ENCODE measurements around the gene LCE2B. TPM values are rescaled to one million over a fixed set of nuclear protein-coding genes. Genes with fewer than 3 reads are reported as not detected.

LCE2B gene
- total and polyA plus RNA-seq, 10 of the 15 experiments (the other 5 are each of a cell fraction or from before 2014, with no cell fraction given), result not detected

DNA sequence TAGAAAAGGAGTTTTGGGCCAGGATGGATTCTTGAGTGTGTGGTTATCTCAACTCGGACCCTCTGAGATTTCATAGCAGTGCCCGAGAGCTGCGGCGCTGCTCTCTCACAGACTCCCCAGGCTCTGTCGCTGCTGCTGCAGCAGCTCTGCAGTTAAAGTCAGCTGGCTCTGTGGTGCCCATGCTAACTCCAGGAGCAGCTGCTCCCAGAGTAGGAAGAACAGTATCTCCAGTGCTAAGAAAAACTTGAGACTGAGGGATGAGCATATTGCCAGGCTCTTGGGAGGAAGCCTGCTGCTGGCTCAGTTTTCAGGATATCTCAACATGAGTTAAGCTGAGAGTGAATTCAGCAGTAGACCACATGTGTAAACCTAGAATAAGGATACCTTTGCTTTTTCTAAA, 18.3 kb upstream of the LCE2B start:
- no TSS peak for BruUV-seq (replicated peaks)
- WGBS (ENCODE audit: insufficient coverage, insufficient replicate concordance, low lambda C conversion rate, missing lambda C conversion rate), result 58% methylated on average over 5 of the region's 5 CpGs
- no peak for TF ChIP-seq ZZZ3 (IDR thresholded peaks at IDR 0.05; ENCODE audit: control insufficient read depth, insufficient read length, low read depth)
- TF ChIP-seq, protein P1, sequence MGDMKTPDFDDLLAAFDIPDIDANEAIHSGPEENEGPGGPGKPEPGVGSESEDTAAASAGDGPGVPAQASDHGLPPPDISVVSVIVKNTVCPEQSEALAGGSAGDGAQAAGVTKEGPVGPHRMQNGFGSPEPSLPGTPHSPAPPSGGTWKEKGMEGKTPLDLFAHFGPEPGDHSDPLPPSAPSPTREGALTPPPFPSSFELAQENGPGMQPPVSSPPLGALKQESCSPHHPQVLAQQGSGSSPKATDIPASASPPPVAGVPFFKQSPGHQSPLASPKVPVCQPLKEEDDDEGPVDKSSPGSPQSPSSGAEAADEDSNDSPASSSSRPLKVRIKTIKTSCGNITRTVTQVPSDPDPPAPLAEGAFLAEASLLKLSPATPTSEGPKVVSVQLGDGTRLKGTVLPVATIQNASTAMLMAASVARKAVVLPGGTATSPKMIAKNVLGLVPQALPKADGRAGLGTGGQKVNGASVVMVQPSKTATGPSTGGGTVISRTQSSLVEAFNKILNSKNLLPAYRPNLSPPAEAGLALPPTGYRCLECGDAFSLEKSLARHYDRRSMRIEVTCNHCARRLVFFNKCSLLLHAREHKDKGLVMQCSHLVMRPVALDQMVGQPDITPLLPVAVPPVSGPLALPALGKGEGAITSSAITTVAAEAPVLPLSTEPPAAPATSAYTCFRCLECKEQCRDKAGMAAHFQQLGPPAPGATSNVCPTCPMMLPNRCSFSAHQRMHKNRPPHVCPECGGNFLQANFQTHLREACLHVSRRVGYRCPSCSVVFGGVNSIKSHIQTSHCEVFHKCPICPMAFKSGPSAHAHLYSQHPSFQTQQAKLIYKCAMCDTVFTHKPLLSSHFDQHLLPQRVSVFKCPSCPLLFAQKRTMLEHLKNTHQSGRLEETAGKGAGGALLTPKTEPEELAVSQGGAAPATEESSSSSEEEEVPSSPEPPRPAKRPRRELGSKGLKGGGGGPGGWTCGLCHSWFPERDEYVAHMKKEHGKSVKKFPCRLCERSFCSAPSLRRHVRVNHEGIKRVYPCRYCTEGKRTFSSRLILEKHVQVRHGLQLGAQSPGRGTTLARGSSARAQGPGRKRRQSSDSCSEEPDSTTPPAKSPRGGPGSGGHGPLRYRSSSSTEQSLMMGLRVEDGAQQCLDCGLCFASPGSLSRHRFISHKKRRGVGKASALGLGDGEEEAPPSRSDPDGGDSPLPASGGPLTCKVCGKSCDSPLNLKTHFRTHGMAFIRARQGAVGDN (IDR thresholded peaks at IDR 0.05), result no peak
- TF ChIP-seq SMARCA5 (IDR thresholded peaks at IDR 0.05), result no peak
- TF ChIP-seq KDM1A (IDR thresholded peaks at IDR 0.05; ENCODE audit: borderline replicate concordance), result no peak
- no peak for TF ChIP-seq EGR1 (IDR thresholded peaks at IDR 0.05; ENCODE audit: borderline replicate concordance in 1 of 2, low read depth in 2 of 2, low read length in 2 of 2)
- TF ChIP-seq SMC3 (IDR thresholded peaks at IDR 0.05; ENCODE audit: borderline replicate concordance, low read length), result no peak
- no peak for TF ChIP-seq SP1 (IDR thresholded peaks at IDR 0.05; ENCODE audit: low read depth, low read length)
- no peak for TF ChIP-seq POLR2AphosphoS2 (IDR thresholded peaks at IDR 0.05; ENCODE audit: low read depth, low read length)
- no peak for TF ChIP-seq MEF2B (IDR thresholded peaks at IDR 0.05; ENCODE audit: partially characterized antibody, poor library complexity, severe bottlenecking)
- TF ChIP-seq ZNF217 (IDR thresholded peaks at IDR 0.05), result no peak
- TF ChIP-seq SREBF2 (IDR thresholded peaks at IDR 0.05; ENCODE audit: low read length), result no peak
- TF ChIP-seq CHD1 (IDR thresholded peaks at IDR 0.05; ENCODE audit: low read depth, low read length), result no peak
- no peak for TF ChIP-seq ZNF24 (IDR thresholded peaks at IDR 0.05)
- no peak for TF ChIP-seq ATF7 (IDR thresholded peaks at IDR 0.05; ENCODE audit: low read depth)
- no peak for TF ChIP-seq EZH2 (IDR thresholded peaks at IDR 0.05; ENCODE audit: borderline replicate concordance, control insufficient read depth, low read depth, low read length)
- TF ChIP-seq ETV6 (conservative IDR thresholded peaks at IDR 0.05 in 1 of 2, IDR thresholded peaks at IDR 0.05 in 1 of 2; ENCODE audit: borderline replicate concordance in 1 of 2, low read depth in 1 of 2), result no peak
- TF ChIP-seq GABPA (IDR thresholded peaks at IDR 0.05; ENCODE audit: low read depth), result no peak
- no peak for TF ChIP-seq STAT3 (IDR thresholded peaks at IDR 0.05; ENCODE audit: low read depth, low read length)
- TF ChIP-seq BHLHE40 (IDR thresholded peaks at IDR 0.05; ENCODE audit: borderline replicate concordance in 1 of 2, low read depth in 2 of 2, low read length in 1 of 2), result no peak
- no peak for TF ChIP-seq NFYB (IDR thresholded peaks at IDR 0.05; ENCODE audit: insufficient read depth, low read depth, low read length)
- ATAC-seq, result no peak
- ChIA-PET CTCF (interaction anchor here (1.3 kb wide), 1 partner anchor 11 kb away, joined by 3 read pairs; no protein-coding TSS in a partner anchor), POLR2A (no interaction called here), RAD21 (ENCODE audit: unreplicated experiment) (no interaction called here), SMC1A (ENCODE audit: uncharacterized antibody, unreplicated experiment) (no interaction called here)
- FAIRE-seq, result no peak
- no peaks in the 10 kb centered on the region for H4K20me1 ChIP-seq (ENCODE audit: control insufficient read depth, insufficient read depth)
- no peak overlapping the region for H2AFZ ChIP-seq (ENCODE audit: control insufficient read depth, low read depth, low read length)
- H3K79me2 ChIP-seq (ENCODE audit: control insufficient read depth, insufficient read depth, low read length), result no peaks in the 10 kb centered on the region
- H3K27me3 ChIP-seq (replicated peaks in 1 of 2; ENCODE audit: control insufficient read depth in 2 of 2, insufficient read depth in 2 of 2, low read length in 1 of 2), result no peaks in the 10 kb centered on the region; a peak in 2 of 4 replicates
- in situ Hi-C loops (cut with MboI) (no loop called here), intact Hi-C loops (cut with micrococcal nuclease; ENCODE audit: unreplicated experiment) (no loop called here)
- H3K4me3 ChIP-seq, result no peak overlapping the region
- H3K36me3 ChIP-seq (ENCODE audit: control insufficient read depth in 2 of 2, insufficient read depth in 2 of 2, low read length in 1 of 2), result no peaks in the 10 kb centered on the region
- no peaks in the 10 kb centered on the region for H3K4me1 ChIP-seq (ENCODE audit: control insufficient read depth, insufficient read depth, low read length)
- H3K9ac ChIP-seq (ENCODE audit: control insufficient read depth, insufficient read depth, low read length), result no peak overlapping the region
- no peak overlapping the region for H3K4me2 ChIP-seq (ENCODE audit: control insufficient read depth, insufficient read depth)
- H3K9me3 ChIP-seq (replicated peaks; ENCODE audit: control insufficient read depth, insufficient read depth, low read length), result no peaks in the 10 kb centered on the region
- no peak overlapping the region for H3K27ac ChIP-seq (ENCODE audit: control insufficient read depth, insufficient read depth)
- DNase-seq (ENCODE audit: low read depth, low spot score), result no peak
